ENCODE data around the gene MAML1. TPM values are rescaled to one million over a fixed set of nuclear protein-coding genes. Genes with fewer than 3 reads are reported as not detected.

The MAML1 gene
- total RNA-seq, 1 donor from 2014 or later: 17.5 TPM

GRCh38 chr5:179763215-179763945, 30.8 kb downstream of the MAML1 start:
- Histone ChIP-seq H3K4me3 (ENCODE audit: low read depth, low read length) (no peak overlapping the region), H3K36me3 (ENCODE audit: control insufficient read depth, insufficient read depth, low read length) (no peaks in the 10 kb centered on the region), H3K27me3 (ENCODE audit: control insufficient read depth, insufficient read depth, low read length) (no peaks in the 10 kb centered on the region)
- TF ChIP-seq CTCF (IDR thresholded peaks at IDR 0.05; ENCODE audit: insufficient read depth, low read length, poor library complexity, severe bottlenecking): peak; percentile 88
- DNase-seq (ENCODE audit: low read depth): peak; percentile 59

GRCh38 chr5:179764056-179764455, 31.4 kb downstream of the MAML1 start:
- Histone ChIP-seq H3K27me3 (ENCODE audit: control insufficient read depth, insufficient read depth, low read length) (no peaks in the 10 kb centered on the region), H3K36me3 (ENCODE audit: control insufficient read depth, insufficient read depth, low read length) (peaks cover 2% of the 10 kb centered on the region), H3K4me3 (ENCODE audit: low read depth, low read length) (no peak overlapping the region)
- no peak for DNase-seq (ENCODE audit: low read depth)
- no peak for TF ChIP-seq CTCF (IDR thresholded peaks at IDR 0.05; ENCODE audit: insufficient read depth, low read length, poor library complexity, severe bottlenecking)

GRCh38 chr5:179765400-179765799, 32.8 kb downstream of the MAML1 start:
- Histone ChIP-seq H3K4me3 (ENCODE audit: low read depth, low read length) (no peak overlapping the region), H3K36me3 (ENCODE audit: control insufficient read depth, insufficient read depth, low read length) (peaks cover 2% of the 10 kb centered on the region), H3K27me3 (ENCODE audit: control insufficient read depth, insufficient read depth, low read length) (no peaks in the 10 kb centered on the region)
- peak; percentile 55 for DNase-seq (ENCODE audit: low read depth)
- no peak for TF ChIP-seq CTCF (IDR thresholded peaks at IDR 0.05; ENCODE audit: insufficient read depth, low read length, poor library complexity, severe bottlenecking)

- Histone ChIP-seq H3K4me3 (ENCODE audit: low read depth, low read length) (no peak overlapping the region), H3K27me3 (ENCODE audit: control insufficient read depth, insufficient read depth, low read length) (no peaks in the 10 kb centered on the region), H3K36me3 (ENCODE audit: control insufficient read depth, insufficient read depth, low read length) (peaks cover 3% of the 10 kb centered on the region)
- no peak for TF ChIP-seq CTCF (IDR thresholded peaks at IDR 0.05; ENCODE audit: insufficient read depth, low read length, poor library complexity, severe bottlenecking)
- peak; percentile 49 for DNase-seq (ENCODE audit: low read depth)
These were observed 33.6 kb downstream of the MAML1 start for GRCh38 chr5:179766021-179766725.

GRCh38 chr5:179766726-179767455, 34.3 kb downstream of the MAML1 start:
- Histone ChIP-seq H3K27me3 (ENCODE audit: control insufficient read depth, insufficient read depth, low read length) (no peaks in the 10 kb centered on the region), H3K4me3 (ENCODE audit: low read depth, low read length) (no peak overlapping the region), H3K36me3 (ENCODE audit: control insufficient read depth, insufficient read depth, low read length) (peaks cover 5% of the 10 kb centered on the region)
- DNase-seq (ENCODE audit: low read depth): no peak
- no peak for TF ChIP-seq CTCF (IDR thresholded peaks at IDR 0.05; ENCODE audit: insufficient read depth, low read length, poor library complexity, severe bottlenecking)
